Measurements from ENCODE around the gene SETD5.

The SETD5 gene

DNA sequence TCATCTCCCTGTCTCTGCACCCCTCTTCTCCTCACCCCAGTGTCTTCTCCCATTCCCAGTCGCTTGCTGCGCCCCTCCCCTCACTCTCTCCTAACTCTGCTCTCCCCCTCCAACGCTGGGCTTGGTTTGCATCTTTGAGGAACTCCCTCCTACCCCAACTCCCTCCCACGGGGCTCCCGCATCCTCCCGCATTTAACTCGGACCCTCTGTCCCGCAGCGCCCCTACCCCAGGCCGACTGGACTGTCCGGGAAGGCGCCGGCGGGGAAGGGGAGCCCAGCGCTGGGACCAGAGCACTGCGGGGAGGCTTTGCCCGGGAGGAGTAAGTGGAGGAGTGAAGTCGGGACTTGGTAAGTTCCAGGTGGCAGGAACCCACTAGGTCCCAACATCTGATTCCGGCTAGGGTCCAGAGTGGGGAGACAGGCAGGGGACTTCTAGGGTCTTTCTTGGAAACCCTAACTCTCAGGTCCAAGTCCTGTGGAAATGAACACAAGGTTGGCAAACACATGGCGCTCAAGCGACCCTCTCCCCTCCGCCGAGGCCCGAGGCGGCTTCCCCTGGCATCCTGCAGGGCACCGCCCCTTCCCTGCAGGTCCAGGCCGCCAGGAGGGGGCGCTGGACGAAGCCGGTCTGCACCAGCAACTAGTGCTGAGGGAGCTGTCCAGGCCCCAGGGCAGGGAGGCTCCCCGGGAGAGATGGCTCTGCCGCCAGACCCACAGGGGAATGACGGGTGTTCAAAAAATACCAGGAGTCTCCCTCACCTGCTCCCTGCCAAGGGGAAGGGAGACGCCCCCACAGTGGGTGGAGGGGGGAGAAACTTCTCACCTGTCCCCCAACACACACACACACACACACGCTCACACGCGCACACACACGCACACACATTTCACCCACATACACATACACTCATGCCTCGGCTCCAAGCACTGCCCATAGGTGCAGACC is 103.0 kb downstream of the SETD5 start:
- DNase-seq (ENCODE audit: extremely low spot score), result peak; percentile 82
- ChIA-PET POLR2A (interaction anchor here (0.6 kb wide), 1 partner anchor 190 kb away, joined by 3 read pairs; no protein-coding TSS in a partner anchor), CTCF (interaction anchor here (0.8 to 4.9 kb wide), 3 partner anchors 8 to 431 kb away, joined by 5 to 22 read pairs (median 10); partner anchors contain the start of gene CRELD1)
- peak; percentile 75 for TF ChIP-seq CTCF (IDR thresholded peaks at IDR 0.05; ENCODE audit: control extremely low read depth, extremely low read depth, low read depth, missing control alignments)

DNA sequence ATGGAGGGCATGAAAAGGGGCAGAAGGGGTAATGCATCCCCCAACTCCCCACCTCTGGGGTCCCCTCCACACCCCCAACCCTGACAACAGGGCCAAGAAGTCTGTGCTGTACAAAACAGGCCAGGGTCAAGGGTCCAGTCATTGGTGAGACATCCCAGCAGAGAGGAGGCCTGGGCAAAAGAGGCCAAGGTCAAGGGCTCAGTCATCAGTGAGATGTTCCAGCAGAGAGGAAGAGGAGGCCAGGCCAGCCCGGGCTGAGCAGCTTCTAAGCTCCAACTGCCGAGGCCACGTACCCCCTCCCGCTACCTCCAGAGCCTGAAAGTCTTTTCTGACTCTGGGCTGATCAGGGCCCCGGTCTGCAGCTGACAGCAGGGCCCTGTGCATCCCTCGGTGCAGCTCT is 103.8 kb downstream of the SETD5 start:
- ChIA-PET CTCF (interaction anchor here (0.7 to 4.9 kb wide), 4 partner anchors 9 to 431 kb away, joined by 3 to 22 read pairs (median 8); partner anchors contain the start of gene CRELD1), POLR2A (no interaction called here)
- TF ChIP-seq CTCF (IDR thresholded peaks at IDR 0.05; ENCODE audit: control extremely low read depth, extremely low read depth, low read depth, missing control alignments), result no peak
- DNase-seq (ENCODE audit: extremely low spot score), result no peak

GRCh38 chr3:9503283-9503682 is 105.9 kb downstream of the SETD5 start:
- ChIA-PET POLR2A (no interaction called here), CTCF (interaction anchor here (0.8 to 4.9 kb wide), 36 partner anchors 8 to 1236 kb away, joined by 3 to 22 read pairs (median 5); partner anchors contain the start of genes ARPC4, CPNE9, CRELD1 and TADA3)
- DNase-seq (ENCODE audit: extremely low spot score), result peak; percentile 78
- TF ChIP-seq CTCF (IDR thresholded peaks at IDR 0.05; ENCODE audit: control extremely low read depth, extremely low read depth, low read depth, missing control alignments), result peak; percentile 90

DNA sequence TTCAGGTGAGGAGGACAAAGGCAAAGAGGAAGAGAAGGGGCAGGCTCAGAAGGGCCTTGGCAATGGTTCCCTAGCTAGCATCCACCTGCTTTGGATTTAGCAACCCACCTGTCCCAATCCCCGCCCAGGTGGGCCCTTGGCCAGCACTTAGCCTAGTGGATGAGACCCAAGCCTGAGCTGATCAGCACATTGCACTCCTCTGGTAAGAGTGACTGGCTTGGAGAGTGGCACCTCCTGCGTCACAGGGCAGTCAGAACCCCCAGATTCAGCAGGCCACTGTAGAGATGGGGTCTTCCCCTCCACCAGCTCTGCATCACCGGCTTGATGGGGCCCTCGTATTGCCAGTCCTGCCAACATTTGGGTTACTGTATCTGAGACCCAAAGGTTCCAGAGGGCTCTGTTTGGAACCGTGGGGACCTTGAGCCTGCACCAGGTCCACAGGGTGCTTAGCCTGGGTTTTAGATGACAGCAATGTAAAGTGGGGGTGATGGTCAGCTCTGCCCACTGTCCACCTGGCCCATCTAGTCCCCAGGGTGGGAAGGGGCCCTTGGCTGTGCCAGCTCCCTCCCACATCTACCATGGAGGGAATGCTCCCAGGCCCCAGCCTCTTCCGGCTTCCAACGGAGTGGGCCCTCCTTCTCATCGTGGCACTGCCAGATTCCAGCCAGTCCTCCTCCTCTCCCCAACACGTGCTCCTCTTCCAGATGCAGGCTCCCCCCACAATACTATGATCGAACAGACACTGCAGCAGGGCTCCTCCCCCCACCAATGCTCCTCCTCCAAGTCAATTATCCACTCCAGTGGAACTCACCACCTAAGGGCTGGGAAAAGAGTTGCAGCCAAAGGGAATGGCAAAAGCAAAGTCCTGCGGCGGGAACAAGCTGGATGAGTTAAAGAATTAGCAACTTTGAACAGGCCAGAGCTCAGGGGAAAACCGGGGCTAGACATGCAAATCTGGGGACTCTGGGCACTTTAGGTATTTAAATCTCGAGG is 110.5 kb downstream of the SETD5 start:
- no peak for TF ChIP-seq CTCF (IDR thresholded peaks at IDR 0.05; ENCODE audit: control extremely low read depth, extremely low read depth, low read depth, missing control alignments)
- DNase-seq (ENCODE audit: extremely low spot score), result no peak
- CTCF ChIA-PET, result interaction anchor here (0.9 to 1.1 kb wide), 2 partner anchors 23 to 1230 kb away, joined by 3 read pairs; no protein-coding TSS in a partner anchor
- POLR2A ChIA-PET, result no interaction called here

- ChIA-PET CTCF (no interaction called here), POLR2A (no interaction called here)
- no peak for TF ChIP-seq CTCF (IDR thresholded peaks at IDR 0.05; ENCODE audit: control extremely low read depth, extremely low read depth, low read depth, missing control alignments)
- DNase-seq (ENCODE audit: extremely low spot score), result no peak
Measured at GRCh38 chr3:9508781-9509180, 111.4 kb downstream of the SETD5 start.
